GM12873 (cell line): ENCODE data around the gene AMPH.

Experiments used
- CTCF ChIP-seq: IDR thresholded peaks from 2 replicates; pipeline ENCODE4 v1.5.1; 2012; ENCODE audit warnings: low read depth, mild to moderate bottlenecking, moderate library complexity, low read length, control low read depth; ENCODE audit not compliant: insufficient read depth; ENCODE audit errors: missing control alignments

Gene AMPH

GRCh38 chr7:38671911-38672905, 41.0 kb upstream of the AMPH start:
- no peak for TF ChIP-seq CTCF

- TF ChIP-seq CTCF: no peak
Measured at GRCh38 chr7:38669965-38670520, 38.9 kb upstream of the AMPH start.

GRCh38 chr7:38664972-38665371, 33.8 kb upstream of the AMPH start:
- TF ChIP-seq CTCF: no peak

- TF ChIP-seq CTCF: peak; percentile 89
Measured at GRCh38 chr7:38660427-38661099, 29.4 kb upstream of the AMPH start.

- TF ChIP-seq CTCF: no peak
Measured at GRCh38 chr7:38659931-38660330, 28.8 kb upstream of the AMPH start.

GRCh38 chr7:38658921-38659320, 27.7 kb upstream of the AMPH start:
- no peak for TF ChIP-seq CTCF

GRCh38 chr7:38656968-38657367, 25.8 kb upstream of the AMPH start:
- TF ChIP-seq CTCF: no peak
